Measurements from ENCODE around the gene TMEM258. TPM values are rescaled to one million over a fixed set of nuclear protein-coding genes. Genes with fewer than 3 reads are reported as not detected.

TMEM258 gene
- total and polyA plus RNA-seq, 4 donors, result 73.2 to 213 (median 136) TPM

- DNase-seq (no peak), ATAC-seq (ENCODE audit: low FRiP score) (no peak)
- H3K27ac ChIP-seq (ENCODE audit: low read depth in 1 of 2, low read length in 2 of 2), result no peak overlapping the region
- intact Hi-C loops (cut with DNase I), result no loop called here
- no peak overlapping the region for H3K4me3 ChIP-seq (ENCODE audit: low read length in 2 of 2)
- H3K4me1 ChIP-seq (ENCODE audit: control insufficient read depth in 1 of 2, insufficient read depth in 2 of 2, low read length in 2 of 2), result no peaks in the 10 kb centered on the region
- no peaks in the 10 kb centered on the region for H3K27me3 ChIP-seq (ENCODE audit: control insufficient read depth in 1 of 2, insufficient read depth in 2 of 2, low read length in 1 of 2)
- no peaks in the 10 kb centered on the region for H3K36me3 ChIP-seq (ENCODE audit: control insufficient read depth in 1 of 2, insufficient read depth in 2 of 2, low read length in 1 of 2)
- H3K9me3 ChIP-seq (ENCODE audit: control insufficient read depth, low read length), result no peaks in the 10 kb centered on the region
- WGBS, 2 donors, result 87 to 89% methylated on average over 19 to 20 of the region's 20 CpGs
These were observed 22.3 kb downstream of the TMEM258 start for GRCh38 chr11:61769946-61770683.

GRCh38 chr11:61769169-61769920 lies 23.1 kb downstream of the TMEM258 start:
- H3K9me3 ChIP-seq (ENCODE audit: control insufficient read depth, low read length), result no peaks in the 10 kb centered on the region
- H3K4me3 ChIP-seq (ENCODE audit: low read length in 2 of 2), result no peak overlapping the region
- intact Hi-C loops (cut with DNase I), result no loop called here
- DNase-seq, result no peak
- ATAC-seq (ENCODE audit: low FRiP score), result no peak
- 69% methylated on average over 33 of the region's 33 CpGs for WGBS, 2 donors
- H3K27me3 ChIP-seq (ENCODE audit: control insufficient read depth in 1 of 2, insufficient read depth in 2 of 2, low read length in 1 of 2), result no peaks in the 10 kb centered on the region
- no peaks in the 10 kb centered on the region for H3K4me1 ChIP-seq (ENCODE audit: control insufficient read depth in 1 of 2, insufficient read depth in 2 of 2, low read length in 2 of 2)
- H3K36me3 ChIP-seq (ENCODE audit: control insufficient read depth in 1 of 2, insufficient read depth in 2 of 2, low read length in 1 of 2), result no peaks in the 10 kb centered on the region
- no peak overlapping the region for H3K27ac ChIP-seq (ENCODE audit: low read depth in 1 of 2, low read length in 2 of 2)

GRCh38 chr11:61768376-61769076 lies 23.9 kb downstream of the TMEM258 start:
- no peaks in the 10 kb centered on the region for H3K27me3 ChIP-seq (ENCODE audit: control insufficient read depth in 1 of 2, insufficient read depth in 2 of 2, low read length in 1 of 2)
- no peak overlapping the region for H3K4me3 ChIP-seq (ENCODE audit: low read length in 2 of 2)
- 78% methylated on average over 11 of the region's 11 CpGs for WGBS, 2 donors
- no peak for ATAC-seq (ENCODE audit: low FRiP score)
- no peak overlapping the region for H3K27ac ChIP-seq (ENCODE audit: low read depth in 1 of 2, low read length in 2 of 2)
- intact Hi-C loops (cut with DNase I), result no loop called here
- no peaks in the 10 kb centered on the region for H3K9me3 ChIP-seq (ENCODE audit: control insufficient read depth, low read length)
- H3K36me3 ChIP-seq (ENCODE audit: control insufficient read depth in 1 of 2, insufficient read depth in 2 of 2, low read length in 1 of 2), result no peaks in the 10 kb centered on the region
- no peaks in the 10 kb centered on the region for H3K4me1 ChIP-seq (ENCODE audit: control insufficient read depth in 1 of 2, insufficient read depth in 2 of 2, low read length in 2 of 2)
- no peak for DNase-seq

GRCh38 chr11:61766353-61766841 lies 26.0 kb downstream of the TMEM258 start:
- DNase-seq, result no peak
- Histone ChIP-seq H3K9me3 (ENCODE audit: control insufficient read depth, low read length) (no peaks in the 10 kb centered on the region), H3K36me3 (ENCODE audit: control insufficient read depth in 1 of 2, insufficient read depth in 2 of 2, low read length in 1 of 2) (no peaks in the 10 kb centered on the region), H3K27ac (ENCODE audit: low read depth in 1 of 2, low read length in 2 of 2) (no peak overlapping the region), H3K27me3 (ENCODE audit: control insufficient read depth in 1 of 2, insufficient read depth in 2 of 2, low read length in 1 of 2) (no peaks in the 10 kb centered on the region), H3K4me1 (ENCODE audit: control insufficient read depth in 1 of 2, insufficient read depth in 2 of 2, low read length in 2 of 2) (no peaks in the 10 kb centered on the region), H3K4me3 (ENCODE audit: low read length in 2 of 2) (no peak overlapping the region)
- intact Hi-C loops (cut with DNase I), result no loop called here
- ATAC-seq (ENCODE audit: low FRiP score), result no peak
- WGBS, 2 donors, result 75 to 84% methylated on average over 13 of the region's 13 CpGs

GRCh38 chr11:61765550-61766253 lies 26.7 kb downstream of the TMEM258 start:
- WGBS, 2 donors, result 81 to 84% methylated on average over 24 to 26 of the region's 26 CpGs
- Histone ChIP-seq H3K36me3 (ENCODE audit: control insufficient read depth in 1 of 2, insufficient read depth in 2 of 2, low read length in 1 of 2) (no peaks in the 10 kb centered on the region), H3K27me3 (ENCODE audit: control insufficient read depth in 1 of 2, insufficient read depth in 2 of 2, low read length in 1 of 2) (no peaks in the 10 kb centered on the region), H3K9me3 (ENCODE audit: control insufficient read depth, low read length) (no peaks in the 10 kb centered on the region), H3K4me3 (ENCODE audit: low read length in 2 of 2) (no peak overlapping the region), H3K4me1 (ENCODE audit: control insufficient read depth in 1 of 2, insufficient read depth in 2 of 2, low read length in 2 of 2) (no peaks in the 10 kb centered on the region), H3K27ac (ENCODE audit: low read depth in 1 of 2, low read length in 2 of 2) (no peak overlapping the region)
- intact Hi-C loops (cut with DNase I), result no loop called here
- ATAC-seq (ENCODE audit: low FRiP score) (no peak), DNase-seq (no peak)

GRCh38 chr11:61764606-61765260 lies 27.7 kb downstream of the TMEM258 start:
- H3K9me3 ChIP-seq (ENCODE audit: control insufficient read depth, low read length), result no peaks in the 10 kb centered on the region
- no peaks in the 10 kb centered on the region for H3K4me1 ChIP-seq (ENCODE audit: control insufficient read depth in 1 of 2, insufficient read depth in 2 of 2, low read length in 2 of 2)
- peak; percentile 20 for ATAC-seq (ENCODE audit: low FRiP score)
- H3K27me3 ChIP-seq (ENCODE audit: control insufficient read depth in 1 of 2, insufficient read depth in 2 of 2, low read length in 1 of 2), result no peaks in the 10 kb centered on the region
- no peak overlapping the region for H3K27ac ChIP-seq (ENCODE audit: low read depth in 1 of 2, low read length in 2 of 2)
- 54 to 55% methylated on average over 22 of the region's 22 CpGs for WGBS, 2 donors
- intact Hi-C loops (cut with DNase I), result no loop called here
- DNase-seq, result no peak
- H3K4me3 ChIP-seq (ENCODE audit: low read length in 2 of 2), result no peak overlapping the region
- H3K36me3 ChIP-seq (ENCODE audit: control insufficient read depth in 1 of 2, insufficient read depth in 2 of 2, low read length in 1 of 2), result no peaks in the 10 kb centered on the region

- no peak overlapping the region for H3K4me3 ChIP-seq (ENCODE audit: low read length in 2 of 2)
- H3K9me3 ChIP-seq (ENCODE audit: control insufficient read depth, low read length), result no peaks in the 10 kb centered on the region
- no peaks in the 10 kb centered on the region for H3K27me3 ChIP-seq (ENCODE audit: control insufficient read depth in 1 of 2, insufficient read depth in 2 of 2, low read length in 1 of 2)
- ATAC-seq (ENCODE audit: low FRiP score), result no peak
- H3K4me1 ChIP-seq (ENCODE audit: control insufficient read depth in 1 of 2, insufficient read depth in 2 of 2, low read length in 2 of 2), result no peaks in the 10 kb centered on the region
- H3K36me3 ChIP-seq (ENCODE audit: control insufficient read depth in 1 of 2, insufficient read depth in 2 of 2, low read length in 1 of 2), result no peaks in the 10 kb centered on the region
- intact Hi-C loops (cut with DNase I), result no loop called here
- DNase-seq, result no peak
- WGBS, 2 donors, result 67 to 75% methylated on average over 23 of the region's 23 CpGs
- no peak overlapping the region for H3K27ac ChIP-seq (ENCODE audit: low read depth in 1 of 2, low read length in 2 of 2)
These were observed 28.3 kb downstream of the TMEM258 start for GRCh38 chr11:61763930-61764605.
